Osteoblast (primary cell): Measurements from ENCODE around the gene PSAPL1. TPM values are rescaled to one million over a fixed set of nuclear protein-coding genes. Genes with fewer than 3 reads are reported as not detected.
A peak's percentile ranks its signal among the peaks of the same experiment; 100 is the strongest.

Experiments
- DNase-seq: peaks from one replicate; pipeline ENCODE4 v3.0.0; 2011; ENCODE audit warnings: low spot score, mixed read lengths; ENCODE audit not compliant: insufficient read length; ENCODE audit errors: missing footprints
- H2AFZ ChIP-seq: 2 replicates; pipeline ENCODE4 v1.6.0; 2011; ENCODE audit warnings: mild to moderate bottlenecking, low read length
- H3K27ac ChIP-seq: 2 replicates; pipeline ENCODE4 v1.5.1; 2011; ENCODE audit warnings: mild to moderate bottlenecking, low read depth, low read length, moderate library complexity
- H3K27me3 ChIP-seq: 2 replicates; pipeline ENCODE4 v1.6.0; 2012; ENCODE audit warnings: mild to moderate bottlenecking, control low read depth, inconsistent platforms, low read length, moderate library complexity; ENCODE audit not compliant: insufficient read depth
- H3K36me3 ChIP-seq: 2 replicates; pipeline ENCODE4 v1.5.1; 2011; ENCODE audit warnings: mild to moderate bottlenecking, low read length, control low read depth, moderate library complexity; ENCODE audit not compliant: insufficient read depth
- H3K4me1 ChIP-seq: 2 replicates; pipeline ENCODE4 v1.5.1; 2011; ENCODE audit warnings: mild to moderate bottlenecking, low read length, control low read depth, moderate library complexity; ENCODE audit not compliant: insufficient read depth
- H3K4me2 ChIP-seq: 2 replicates; pipeline ENCODE4 v1.6.0; 2011; ENCODE audit warnings: mild to moderate bottlenecking, low read length; ENCODE audit not compliant: insufficient read depth
- H3K4me3 ChIP-seq: fragments of 200-600 bp; sonication (generic); 3 replicates; pipeline ENCODE4 v1.5.1; 2012; ENCODE audit warnings: mild to moderate bottlenecking, low read length, inconsistent platforms; ENCODE audit not compliant: insufficient read depth
- H3K79me2 ChIP-seq: 2 replicates; pipeline ENCODE4 v1.6.0; 2012; ENCODE audit warnings: mild to moderate bottlenecking, low read length, control low read depth, inconsistent platforms; ENCODE audit not compliant: insufficient read depth
- H3K9me3 ChIP-seq: 2 replicates; pipeline ENCODE4 v1.5.1; 2011; ENCODE audit warnings: low read depth, low read length, control low read depth
- H4K20me1 ChIP-seq: 2 replicates; pipeline ENCODE4 v1.6.0; 2012; ENCODE audit warnings: mild to moderate bottlenecking, low read length, control low read depth; ENCODE audit not compliant: insufficient read depth
- total RNA-seq: library from RNA; depleted of rRNA; stranded (reverse); fragments of >200 nt; gene quantifications from 2 replicates; pipeline ENCODE4 v1.2.3, GENCODE V29; 2012
- TF ChIP-seq, protein P1 (sequence below): IDR thresholded peaks from 2 replicates; pipeline ENCODE4 v1.5.1; 2011; ENCODE audit warnings: mild to moderate bottlenecking, low read depth, low read length, moderate library complexity; ENCODE audit errors: extremely low read depth

PSAPL1 gene
- total RNA-seq, 1 donor = not detected

DNA sequence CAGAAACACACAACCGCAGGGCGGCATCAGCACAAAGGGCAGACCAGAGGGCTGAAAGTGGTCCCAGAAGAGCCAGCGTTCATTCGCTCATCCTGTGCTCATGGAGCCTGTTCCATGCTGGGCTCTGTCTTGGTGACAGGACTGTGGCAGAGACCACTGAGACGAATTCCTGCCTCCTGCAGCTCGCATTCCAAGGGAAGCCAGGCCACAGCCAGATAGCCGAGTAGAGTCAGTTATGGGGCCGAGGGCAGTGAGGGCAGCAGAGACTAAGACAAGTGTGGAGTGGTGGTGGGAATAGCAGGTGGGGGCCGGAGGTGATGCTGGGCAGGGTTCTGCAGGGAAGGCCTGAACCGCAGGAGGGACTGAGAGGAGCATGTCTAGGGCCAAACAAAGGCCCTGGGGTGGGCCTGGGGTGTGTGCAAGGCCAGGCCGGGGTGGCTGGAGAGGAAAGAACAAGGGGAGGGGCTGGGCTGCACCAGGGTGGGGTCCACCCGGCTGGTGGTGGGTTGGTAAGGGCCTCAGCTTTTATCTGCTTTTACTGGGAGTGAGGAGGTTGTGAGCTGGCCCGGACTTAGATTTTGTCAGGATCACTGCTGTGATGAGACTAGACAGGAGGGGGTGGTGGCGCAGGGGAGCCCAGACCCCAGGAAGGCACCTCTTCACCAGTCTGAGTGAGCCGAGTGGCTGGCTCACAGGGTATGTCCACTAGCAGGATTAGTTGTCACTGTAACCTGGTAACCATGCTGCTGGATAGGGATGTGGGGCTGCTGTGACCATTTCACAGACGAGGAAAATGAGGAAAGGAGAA lies 6.3 kb downstream of the PSAPL1 start:
- no peak overlapping the region for H3K4me2 ChIP-seq
- TF ChIP-seq, protein P1, sequence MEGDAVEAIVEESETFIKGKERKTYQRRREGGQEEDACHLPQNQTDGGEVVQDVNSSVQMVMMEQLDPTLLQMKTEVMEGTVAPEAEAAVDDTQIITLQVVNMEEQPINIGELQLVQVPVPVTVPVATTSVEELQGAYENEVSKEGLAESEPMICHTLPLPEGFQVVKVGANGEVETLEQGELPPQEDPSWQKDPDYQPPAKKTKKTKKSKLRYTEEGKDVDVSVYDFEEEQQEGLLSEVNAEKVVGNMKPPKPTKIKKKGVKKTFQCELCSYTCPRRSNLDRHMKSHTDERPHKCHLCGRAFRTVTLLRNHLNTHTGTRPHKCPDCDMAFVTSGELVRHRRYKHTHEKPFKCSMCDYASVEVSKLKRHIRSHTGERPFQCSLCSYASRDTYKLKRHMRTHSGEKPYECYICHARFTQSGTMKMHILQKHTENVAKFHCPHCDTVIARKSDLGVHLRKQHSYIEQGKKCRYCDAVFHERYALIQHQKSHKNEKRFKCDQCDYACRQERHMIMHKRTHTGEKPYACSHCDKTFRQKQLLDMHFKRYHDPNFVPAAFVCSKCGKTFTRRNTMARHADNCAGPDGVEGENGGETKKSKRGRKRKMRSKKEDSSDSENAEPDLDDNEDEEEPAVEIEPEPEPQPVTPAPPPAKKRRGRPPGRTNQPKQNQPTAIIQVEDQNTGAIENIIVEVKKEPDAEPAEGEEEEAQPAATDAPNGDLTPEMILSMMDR = no peak
- H3K79me2 ChIP-seq = no peaks in the 10 kb centered on the region
- no peak overlapping the region for H2AFZ ChIP-seq
- no peaks in the 10 kb centered on the region for H4K20me1 ChIP-seq
- H3K36me3 ChIP-seq = no peaks in the 10 kb centered on the region
- no peak overlapping the region for H3K4me3 ChIP-seq
- no peak overlapping the region for H3K27ac ChIP-seq
- DNase-seq = peak; percentile 69
- no peaks in the 10 kb centered on the region for H3K9me3 ChIP-seq
- no peaks in the 10 kb centered on the region for H3K27me3 ChIP-seq
- H3K4me1 ChIP-seq = no peaks in the 10 kb centered on the region

DNA sequence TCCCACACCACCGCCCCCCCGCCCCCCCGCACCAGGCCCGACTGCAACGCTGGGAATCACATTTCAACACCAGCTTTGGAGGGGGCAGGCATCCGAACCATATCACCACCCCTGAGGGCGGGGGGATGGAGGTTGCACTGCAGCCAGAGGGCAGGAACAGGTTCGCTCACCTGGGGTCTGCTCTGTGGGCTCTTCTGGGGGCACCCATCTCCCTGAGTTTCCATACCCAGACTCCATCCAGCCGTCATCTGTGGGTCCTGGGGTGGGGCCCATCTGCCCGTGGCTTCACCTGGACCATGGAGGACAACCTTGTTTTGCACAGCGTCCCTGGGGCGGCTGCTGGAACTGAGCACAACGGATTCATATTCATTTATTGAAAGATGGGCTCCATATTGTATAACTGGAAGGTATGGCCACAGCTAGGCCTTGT lies 6.9 kb downstream of the PSAPL1 start:
- no peaks in the 10 kb centered on the region for H3K79me2 ChIP-seq
- no peak overlapping the region for H3K4me2 ChIP-seq
- DNase-seq = peak; percentile 57
- no peak overlapping the region for H3K27ac ChIP-seq
- no peaks in the 10 kb centered on the region for H3K27me3 ChIP-seq
- H3K4me3 ChIP-seq = no peak overlapping the region
- H4K20me1 ChIP-seq = no peaks in the 10 kb centered on the region
- H3K4me1 ChIP-seq = no peaks in the 10 kb centered on the region
- H3K36me3 ChIP-seq = no peaks in the 10 kb centered on the region
- no peak overlapping the region for H2AFZ ChIP-seq
- no peaks in the 10 kb centered on the region for H3K9me3 ChIP-seq
- TF ChIP-seq, protein P1 = no peak

DNA sequence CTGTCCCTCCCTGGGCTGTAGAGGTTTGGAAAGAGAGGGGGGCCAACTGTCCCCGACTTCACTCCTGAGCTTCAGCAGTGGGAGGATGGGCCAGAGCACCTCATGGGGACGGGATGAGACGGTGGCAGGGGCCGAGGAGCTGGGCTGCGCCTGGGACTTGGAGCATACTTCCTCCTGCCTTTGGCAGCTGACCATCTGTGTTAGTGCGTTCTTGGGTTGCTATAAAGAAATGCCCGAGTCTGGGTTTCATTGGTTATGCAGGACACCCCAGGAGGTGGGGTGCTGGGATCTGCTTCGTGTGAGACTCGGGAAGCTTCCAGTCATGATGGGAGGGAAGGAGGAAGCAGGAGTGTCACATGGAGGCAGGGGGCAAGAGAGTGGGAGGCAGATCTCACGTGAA lies 7.4 kb downstream of the PSAPL1 start:
- H3K36me3 ChIP-seq = no peaks in the 10 kb centered on the region
- TF ChIP-seq, protein P1 = no peak
- no peak overlapping the region for H3K27ac ChIP-seq
- H4K20me1 ChIP-seq = no peaks in the 10 kb centered on the region
- H3K4me3 ChIP-seq = no peak overlapping the region
- no peak overlapping the region for H3K4me2 ChIP-seq
- no peaks in the 10 kb centered on the region for H3K79me2 ChIP-seq
- peak; percentile 34 for DNase-seq
- H3K4me1 ChIP-seq = no peaks in the 10 kb centered on the region
- no peaks in the 10 kb centered on the region for H3K27me3 ChIP-seq
- no peak overlapping the region for H2AFZ ChIP-seq
- H3K9me3 ChIP-seq = no peaks in the 10 kb centered on the region

DNA sequence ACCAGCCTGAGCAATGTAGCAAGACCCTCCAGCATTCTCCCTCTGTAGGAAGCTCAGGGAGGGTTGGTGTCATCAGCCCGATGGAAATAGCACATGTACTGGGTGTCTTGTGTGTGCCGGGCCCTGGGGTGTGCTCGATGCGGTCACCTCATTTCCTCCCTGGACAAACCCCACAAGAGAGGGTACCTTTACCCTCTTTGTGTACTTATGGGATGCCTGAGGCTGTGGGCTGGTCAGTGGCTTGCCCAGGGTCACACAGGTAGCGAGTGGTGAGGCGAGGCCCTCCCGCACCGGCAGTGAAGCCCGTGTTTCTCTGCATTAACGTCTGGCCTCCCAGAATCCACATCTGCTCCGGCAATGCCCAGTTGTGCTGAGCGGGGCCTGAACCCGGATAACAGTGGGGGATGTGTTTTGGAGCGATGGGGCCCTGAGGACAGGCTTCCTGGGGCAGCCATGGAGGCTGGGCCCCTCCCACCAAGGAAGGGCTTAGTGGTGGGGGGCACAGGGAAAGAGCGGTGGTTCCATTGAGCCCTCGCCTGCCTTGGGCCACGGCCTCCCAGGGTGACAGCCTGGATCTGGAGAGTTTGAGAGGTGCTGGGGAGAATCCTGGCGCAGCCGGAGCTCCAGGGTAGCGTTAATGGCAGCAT lies 8.1 kb downstream of the PSAPL1 start:
- no peaks in the 10 kb centered on the region for H4K20me1 ChIP-seq
- H3K36me3 ChIP-seq = no peaks in the 10 kb centered on the region
- no peaks in the 10 kb centered on the region for H3K9me3 ChIP-seq
- H3K79me2 ChIP-seq = no peaks in the 10 kb centered on the region
- H3K27me3 ChIP-seq = no peaks in the 10 kb centered on the region
- H3K4me1 ChIP-seq = no peaks in the 10 kb centered on the region
- no peak overlapping the region for H3K27ac ChIP-seq
- no peak overlapping the region for H2AFZ ChIP-seq
- no peak overlapping the region for H3K4me2 ChIP-seq
- H3K4me3 ChIP-seq = no peak overlapping the region
- TF ChIP-seq, protein P1 = no peak
- DNase-seq = peak; percentile 75
